Liver (tissue), 9 donors: ENCODE data around the gene ITGA5. TPM values are rescaled to one million over a fixed set of nuclear protein-coding genes. Genes with fewer than 3 reads are reported as not detected.

Experiments
- DNase-seq: peaks from one replicate; pipeline ENCODE4 v3.0.0-alpha.2; 2017; ENCODE audit warnings: low spot score
- H3K27ac ChIP-seq, 2 donors: one replicate each; pipeline ENCODE4 v1.7.0; 2013; ENCODE audit warnings: inconsistent platforms in 2 of 2, low read length in 2 of 2, control low read depth in 1 of 2, low read depth in 1 of 2, mild to moderate bottlenecking in 1 of 2
- H3K27me3 ChIP-seq, 4 donors: one replicate each; pipeline versions ENCODE4 v1.6.1 to v1.7.0; 2013; ENCODE audit warnings: low read length in 3 of 4, inconsistent platforms in 1 of 4, mild to moderate bottlenecking in 1 of 4, moderate library complexity in 1 of 4; ENCODE audit not compliant: control insufficient read depth in 4 of 4, insufficient read depth in 4 of 4
- H3K36me3 ChIP-seq, 4 donors: one replicate each; pipeline versions ENCODE4 v1.6.1 to v1.7.0; 2013; ENCODE audit warnings: low read length in 3 of 4, mild to moderate bottlenecking in 3 of 4, low read depth in 1 of 4, moderate library complexity in 1 of 4; ENCODE audit not compliant: control insufficient read depth in 4 of 4, insufficient read depth in 3 of 4
- H3K4me1 ChIP-seq, 4 donors: one replicate each; pipeline versions ENCODE4 v1.6.1 to v1.7.0; 2013; ENCODE audit warnings: low read length in 3 of 4, mild to moderate bottlenecking in 3 of 4, moderate library complexity in 1 of 4; ENCODE audit not compliant: control insufficient read depth in 4 of 4, insufficient read depth in 4 of 4
- H3K4me3 ChIP-seq, 3 donors: one replicate each; pipeline versions ENCODE4 v1.6.1 to v1.7.0; 2013; ENCODE audit warnings: low read length in 3 of 3, control low read depth in 1 of 3, low read depth in 1 of 3, mild to moderate bottlenecking in 1 of 3
- H3K9ac ChIP-seq, 2 donors: one replicate each; pipeline ENCODE4 v1.7.0; 2013; ENCODE audit warnings: low read length in 2 of 2, mild to moderate bottlenecking in 2 of 2, moderate library complexity in 2 of 2, control low read depth in 1 of 2, low read depth in 1 of 2
- H3K9me3 ChIP-seq, 4 donors: one replicate each; pipeline versions ENCODE4 v1.6.1 to v1.7.0; 2013; ENCODE audit warnings: low read length in 3 of 4; ENCODE audit not compliant: control insufficient read depth in 4 of 4
- FOXA1 ChIP-seq: IDR thresholded peaks from 2 replicates; pipeline ENCODE4 v1.6.1; 2016; ENCODE audit warnings: antibody characterized with exemption
- JUND ChIP-seq, 2 donors: IDR thresholded peaks; 2 replicates each; pipeline ENCODE4 v1.6.1; 2016; ENCODE audit warnings: antibody characterized with exemption in 2 of 2
- NR2F2 ChIP-seq: IDR thresholded peaks from 2 replicates; pipeline ENCODE4 v1.6.1; 2016; ENCODE audit warnings: antibody characterized with exemption
- RAD21 ChIP-seq, 2 donors: IDR thresholded peaks; 2 replicates each; pipeline ENCODE4 v1.6.1; 2016; ENCODE audit warnings: antibody characterized with exemption in 2 of 2, mild to moderate bottlenecking in 2 of 2
- TAF1 ChIP-seq: conservative IDR thresholded peaks from 2 replicates; pipeline ENCODE4 v1.6.1; 2016; ENCODE audit warnings: antibody characterized with exemption, mild to moderate bottlenecking
- YY1 ChIP-seq: IDR thresholded peaks from 2 replicates; pipeline ENCODE4 v1.6.1; 2016; ENCODE audit warnings: antibody characterized with exemption, mild to moderate bottlenecking
- ZBTB33 ChIP-seq: IDR thresholded peaks from 2 replicates; pipeline ENCODE4 v1.6.1; 2016; ENCODE audit warnings: antibody characterized with exemption
- WGBS: extraction: QIAGEN DNeasy Blood & Tissue Kit; methylation state at CpG from one replicate; pipeline ENCODE4 v1.1.7; 2013; 5-methylcytosine and 5-hydroxymethylcytosine counted together
- polyA plus RNA-seq, 2 donors: library from polyadenylated mRNA; stranded (reverse) in 1 of 2; unstranded in 1 of 2; fragments of 200-250 nt in 1 of 2; fragments of >200 nt in 1 of 2; fragmentation: Nextera tagmentation in 1 of 2; extraction: Ambion mirVana in 1 of 2; gene quantifications; one replicate each; pipeline versions ENCODE4 v1.2.1 to v1.2.3, GENCODE V29; 2013 to 2015
- total RNA-seq, 2 donors: library from RNA; depleted of rRNA; stranded (reverse); fragments of >200 nt; gene quantifications; one replicate each; pipeline ENCODE4 v1.2.3, GENCODE V29; 2014
- TF ChIP-seq, protein P1 (sequence below): IDR thresholded peaks from 2 replicates; pipeline ENCODE4 v1.6.1; 2016; ENCODE audit warnings: antibody characterized with exemption
- TF ChIP-seq, protein P2 (sequence below): IDR thresholded peaks from 2 replicates; pipeline ENCODE4 v1.6.1; 2016; ENCODE audit warnings: antibody characterized with exemption, mild to moderate bottlenecking
- donor health status: healthy.
- donor health status: healthy.
- donor health status: healthy.
- donor health status: healthy.
- donor health status: healthy.

ITGA5 gene
- total and polyA plus RNA-seq, 4 donors = 26.6 to 60.7 (median 39.6) TPM

DNA sequence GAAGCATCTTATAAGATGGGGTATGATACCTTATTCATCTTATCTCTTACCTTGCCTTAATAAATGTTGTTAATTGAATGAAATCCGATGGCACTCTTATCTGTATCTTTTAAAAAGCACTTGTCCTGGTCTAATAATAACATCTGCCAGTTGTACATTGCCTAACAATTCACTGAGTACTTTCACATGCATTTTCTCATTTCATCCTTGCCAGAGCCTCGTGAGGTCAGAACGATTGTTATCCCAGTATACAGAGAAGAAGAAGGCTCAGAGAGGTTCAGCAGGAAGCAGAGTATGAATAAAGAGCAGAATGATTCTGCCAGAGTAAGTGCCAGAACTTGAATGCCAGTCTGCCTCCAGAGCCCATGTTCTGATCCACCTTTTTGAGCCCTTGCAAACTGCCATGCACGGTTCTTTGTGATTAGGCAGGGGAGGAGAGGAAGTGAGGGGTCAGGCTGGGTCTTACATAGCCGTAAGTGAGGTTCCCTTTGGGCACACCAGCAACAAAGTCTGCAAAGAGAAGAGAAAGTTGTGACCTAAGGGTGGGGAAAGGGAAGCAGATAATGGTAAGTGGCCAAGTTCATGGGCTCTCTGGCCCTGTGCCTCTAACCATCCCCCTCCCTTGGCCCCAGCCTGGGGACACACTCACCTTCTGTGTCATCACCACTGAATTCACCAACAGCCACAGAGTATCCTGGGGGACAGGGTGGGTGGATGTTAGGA, 11.7 kb downstream of the ITGA5 start:
- Histone ChIP-seq H3K27me3 (no peaks in the 10 kb centered on the region), H3K4me3 (no peak overlapping the region), H3K36me3 (peaks cover 19 to 53% (median 43%) of the 10 kb centered on the region in 4 donors), H3K9me3 (no peaks in the 10 kb centered on the region), H3K9ac (no peak overlapping the region), H3K27ac (peak overlapping the region in 1 of 2 donors; percentile 30), H3K4me1 (peaks cover 2 to 30% (median 21%) of the 10 kb centered on the region in 4 donors)
- TF ChIP-seq TAF1 = no peak
- TF ChIP-seq FOXA1 = no peak
- TF ChIP-seq ZBTB33 = no peak
- peak; percentile 72 for TF ChIP-seq NR2F2
- TF ChIP-seq YY1 = no peak
- DNase-seq = no peak
- 37% methylated on average over 5 of the region's 5 CpGs for WGBS

DNA sequence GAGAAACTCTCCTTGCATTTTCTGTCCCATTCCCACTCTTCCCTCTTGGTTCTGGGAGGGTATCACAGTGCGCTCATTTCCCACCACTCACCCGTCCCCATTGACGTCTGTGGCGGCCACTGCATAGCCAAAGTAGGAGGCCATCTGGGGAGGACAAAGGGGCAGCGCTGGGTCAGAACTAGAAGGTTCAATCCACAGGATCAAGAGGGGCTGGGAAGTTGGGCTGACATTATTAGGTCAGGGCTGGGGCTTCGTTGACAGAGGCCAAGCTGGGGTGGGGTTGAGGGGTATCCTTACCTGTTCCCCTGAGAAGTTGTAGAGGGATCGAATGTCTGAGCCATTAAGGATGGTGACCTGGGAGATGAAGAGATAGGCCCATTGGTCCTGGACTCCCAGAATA, 13.5 kb downstream of the ITGA5 start:
- H3K9ac ChIP-seq = no peak overlapping the region
- TF ChIP-seq, protein P1, sequence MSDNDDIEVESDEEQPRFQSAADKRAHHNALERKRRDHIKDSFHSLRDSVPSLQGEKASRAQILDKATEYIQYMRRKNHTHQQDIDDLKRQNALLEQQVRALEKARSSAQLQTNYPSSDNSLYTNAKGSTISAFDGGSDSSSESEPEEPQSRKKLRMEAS = no peak
- no peak for TF ChIP-seq JUND (IDR thresholded peaks at IDR 0.05)
- no peak overlapping the region for H3K4me3 ChIP-seq
- peaks cover 0 to 26% (median 16%) of the 10 kb centered on the region in 4 donors for H3K4me1 ChIP-seq
- no peak for DNase-seq
- no peaks in the 10 kb centered on the region for H3K9me3 ChIP-seq
- H3K36me3 ChIP-seq = peaks cover 24 to 70% (median 57%) of the 10 kb centered on the region in 4 donors
- no peak overlapping the region for H3K27ac ChIP-seq
- 96% methylated on average over 7 of the region's 7 CpGs for WGBS
- no peaks in the 10 kb centered on the region for H3K27me3 ChIP-seq

DNA sequence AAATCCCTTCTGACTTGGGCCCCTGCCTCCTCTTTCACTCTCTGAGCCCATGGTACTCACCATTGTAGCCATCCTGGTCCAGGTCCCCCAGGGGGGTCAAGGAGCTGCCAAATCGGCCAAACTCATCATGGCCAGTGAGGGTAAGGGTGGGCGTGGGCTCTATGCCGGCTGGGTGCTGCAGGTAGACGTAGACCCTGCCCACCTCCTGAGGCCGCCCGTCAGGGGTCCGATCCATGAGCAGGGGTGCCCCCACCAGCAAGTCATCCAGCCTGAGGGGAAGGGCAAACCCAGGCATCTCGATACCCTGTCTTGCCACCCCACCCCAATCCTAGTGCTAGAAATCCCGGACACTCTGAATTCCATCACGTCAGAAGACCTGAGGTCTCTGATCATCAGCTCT, 14.0 kb downstream of the ITGA5 start:
- no peak for TF ChIP-seq ZBTB33
- no peak for TF ChIP-seq RAD21 (IDR thresholded peaks at IDR 0.05)
- TF ChIP-seq, protein P2, sequence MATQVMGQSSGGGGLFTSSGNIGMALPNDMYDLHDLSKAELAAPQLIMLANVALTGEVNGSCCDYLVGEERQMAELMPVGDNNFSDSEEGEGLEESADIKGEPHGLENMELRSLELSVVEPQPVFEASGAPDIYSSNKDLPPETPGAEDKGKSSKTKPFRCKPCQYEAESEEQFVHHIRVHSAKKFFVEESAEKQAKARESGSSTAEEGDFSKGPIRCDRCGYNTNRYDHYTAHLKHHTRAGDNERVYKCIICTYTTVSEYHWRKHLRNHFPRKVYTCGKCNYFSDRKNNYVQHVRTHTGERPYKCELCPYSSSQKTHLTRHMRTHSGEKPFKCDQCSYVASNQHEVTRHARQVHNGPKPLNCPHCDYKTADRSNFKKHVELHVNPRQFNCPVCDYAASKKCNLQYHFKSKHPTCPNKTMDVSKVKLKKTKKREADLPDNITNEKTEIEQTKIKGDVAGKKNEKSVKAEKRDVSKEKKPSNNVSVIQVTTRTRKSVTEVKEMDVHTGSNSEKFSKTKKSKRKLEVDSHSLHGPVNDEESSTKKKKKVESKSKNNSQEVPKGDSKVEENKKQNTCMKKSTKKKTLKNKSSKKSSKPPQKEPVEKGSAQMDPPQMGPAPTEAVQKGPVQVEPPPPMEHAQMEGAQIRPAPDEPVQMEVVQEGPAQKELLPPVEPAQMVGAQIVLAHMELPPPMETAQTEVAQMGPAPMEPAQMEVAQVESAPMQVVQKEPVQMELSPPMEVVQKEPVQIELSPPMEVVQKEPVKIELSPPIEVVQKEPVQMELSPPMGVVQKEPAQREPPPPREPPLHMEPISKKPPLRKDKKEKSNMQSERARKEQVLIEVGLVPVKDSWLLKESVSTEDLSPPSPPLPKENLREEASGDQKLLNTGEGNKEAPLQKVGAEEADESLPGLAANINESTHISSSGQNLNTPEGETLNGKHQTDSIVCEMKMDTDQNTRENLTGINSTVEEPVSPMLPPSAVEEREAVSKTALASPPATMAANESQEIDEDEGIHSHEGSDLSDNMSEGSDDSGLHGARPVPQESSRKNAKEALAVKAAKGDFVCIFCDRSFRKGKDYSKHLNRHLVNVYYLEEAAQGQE = no peak
- no peak for TF ChIP-seq TAF1
- no peak for TF ChIP-seq YY1
- TF ChIP-seq, protein P1 = no peak
- TF ChIP-seq NR2F2 = no peak
- Histone ChIP-seq H3K4me1 (peaks cover 0 to 26% (median 16%) of the 10 kb centered on the region in 4 donors), H3K36me3 (peaks cover 25 to 75% (median 62%) of the 10 kb centered on the region in 4 donors), H3K4me3 (no peak overlapping the region), H3K27me3 (no peaks in the 10 kb centered on the region), H3K9ac (no peak overlapping the region), H3K9me3 (no peaks in the 10 kb centered on the region), H3K27ac (no peak overlapping the region)
- 91% methylated on average over 10 of the region's 10 CpGs for WGBS
- no peak for DNase-seq
